Measurements from ENCODE around the gene SAMD4B. TPM values are rescaled to one million over a fixed set of nuclear protein-coding genes. Genes with fewer than 3 reads are reported as not detected.

The SAMD4B gene
- total and polyA plus RNA-seq, 9 of the 15 experiments (the other 6 are each of a cell fraction or from before 2014, with no cell fraction given), result 3.4 to 90.5 (median 38.0) TPM

- no peak for TF ChIP-seq ZNF444 (CRISPR knock-in tag; IDR thresholded peaks at IDR 0.05)
- peak; percentile 27; the same call in 1 of the 2 replicates for TF ChIP-seq MTA3 (IDR thresholded peaks at IDR 0.05; ENCODE audit: borderline replicate concordance)
- TF ChIP-seq ZNF75A (CRISPR knock-in tag; IDR thresholded peaks at IDR 0.05), result no peak
- TF ChIP-seq BHLHE40 (IDR thresholded peaks at IDR 0.05; ENCODE audit: low read length), result no peak
- TF ChIP-seq MXI1 (IDR thresholded peaks at IDR 0.05; ENCODE audit: low read depth, low read length), result no peak
- TF ChIP-seq NFATC3 (IDR thresholded peaks at IDR 0.05), result no peak
- no peak for TF ChIP-seq SMARCB1 (IDR thresholded peaks at IDR 0.05; ENCODE audit: insufficient read length, low read depth)
- TF ChIP-seq REST (IDR thresholded peaks at IDR 0.05; ENCODE audit: borderline replicate concordance), result no peak
- TF ChIP-seq REST (CRISPR knock-in tag; IDR thresholded peaks at IDR 0.05; ENCODE audit: low read depth), result peak; percentile 72; the same call in 1 of the 2 replicates
- TF ChIP-seq PHTF2 (CRISPR knock-in tag; IDR thresholded peaks at IDR 0.05), result no peak
- no peak for TF ChIP-seq ZNF282 (CRISPR knock-in tag; IDR thresholded peaks at IDR 0.05)
- TF ChIP-seq JUN (IDR thresholded peaks at IDR 0.05; ENCODE audit: borderline replicate concordance, low read depth, low read length), result no peak
- TF ChIP-seq JUN (CRISPR knock-in tag; IDR thresholded peaks at IDR 0.05; ENCODE audit: borderline replicate concordance), result no peak
- no peak for TF ChIP-seq PRMT5 (CRISPR knock-in tag; IDR thresholded peaks at IDR 0.05)
- peak; percentile 95; the same call in 1 of the 2 replicates for TF ChIP-seq GATAD2A (IDR thresholded peaks at IDR 0.05)
- TF ChIP-seq CREB5 (CRISPR knock-in tag; IDR thresholded peaks at IDR 0.05), result no peak
- peak; percentile 50 for TF ChIP-seq ZNF280A (IDR thresholded peaks at IDR 0.05; ENCODE audit: low read depth, partially characterized antibody)
Observed at GRCh38 chr19:39410017-39410830, 68.0 kb downstream of the SAMD4B start (continued).

Data from K562 (cell line).